Chondrocyte (in vitro differentiated cells): ENCODE results near the gene CAMKMT. TPM values are rescaled to one million over a fixed set of nuclear protein-coding genes. Genes with fewer than 3 reads are reported as not detected.

Source experiments
- DNase-seq: peaks from one replicate; pipeline ENCODE4 v3.0.0; 2021; ENCODE audit warnings: mixed read lengths, low spot score
- H3K27ac Mint-ChIP-seq: one replicate; pipeline ENCODE4 v1.8.0; 2021; ENCODE audit warnings: mild to moderate bottlenecking, moderate library complexity, mixed read lengths; ENCODE audit not compliant: unreplicated experiment
- H3K27me3 Mint-ChIP-seq: 2 replicates; pipeline ENCODE4 v1.8.0; 2021; ENCODE audit warnings: low read depth, mixed read lengths
- H3K36me3 Mint-ChIP-seq: 2 replicates; pipeline ENCODE4 v1.8.0; 2021; ENCODE audit warnings: low read depth, mixed read lengths
- H3K4me1 Mint-ChIP-seq: 2 replicates; pipeline ENCODE4 v1.8.0; 2021; ENCODE audit warnings: low read depth, mild to moderate bottlenecking, mixed read lengths
- H3K4me3 Mint-ChIP-seq: one replicate; pipeline ENCODE4 v1.8.0; 2021; ENCODE audit warnings: mild to moderate bottlenecking, moderate library complexity, mixed read lengths; ENCODE audit not compliant: unreplicated experiment
- H3K9me3 Mint-ChIP-seq: 2 replicates; pipeline ENCODE4 v1.8.0; 2021; ENCODE audit warnings: low read depth, mixed read lengths
- total RNA-seq: library from RNA; stranded (reverse); gene quantifications from 3 replicates; pipeline ENCODE4 v1.2.1, GENCODE V29; 2021
- TF ChIP-seq, protein P1 (sequence below): fragments of 200-600 bp; sonication (generic); IDR thresholded peaks from 2 replicates; pipeline ENCODE4 v1.5.0; 2021; ENCODE audit warnings: antibody characterized with exemption, mild to moderate bottlenecking, moderate library complexity

The CAMKMT gene
- total RNA-seq, 1 donor from 2014 or later = 6.5 TPM

DNA sequence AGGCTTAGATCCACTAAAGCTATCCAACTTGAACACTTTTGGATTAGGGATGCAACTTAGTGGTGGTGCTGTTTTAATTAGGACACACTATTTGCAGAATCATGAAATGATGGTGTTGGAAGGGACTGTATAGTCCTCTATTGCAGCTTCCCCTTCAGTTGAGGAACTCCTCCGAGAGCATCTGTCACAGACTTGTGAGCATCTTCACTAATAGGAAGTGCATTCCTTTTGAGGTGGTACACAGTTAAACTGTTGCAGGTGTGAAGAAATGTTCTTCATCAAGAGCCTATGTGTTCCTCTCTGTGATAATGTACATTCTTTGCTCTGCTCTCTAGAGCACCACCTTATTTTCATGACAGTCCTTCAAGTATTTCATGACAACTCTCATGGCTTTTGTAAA lies 197.4 kb downstream of the CAMKMT start:
- no peaks in the 10 kb centered on the region for H3K27me3 Mint-ChIP-seq
- H3K4me1 Mint-ChIP-seq = no peaks in the 10 kb centered on the region
- H3K4me3 Mint-ChIP-seq = no peak overlapping the region
- H3K36me3 Mint-ChIP-seq = no peaks in the 10 kb centered on the region
- no peak overlapping the region for H3K27ac Mint-ChIP-seq
- TF ChIP-seq, protein P1, sequence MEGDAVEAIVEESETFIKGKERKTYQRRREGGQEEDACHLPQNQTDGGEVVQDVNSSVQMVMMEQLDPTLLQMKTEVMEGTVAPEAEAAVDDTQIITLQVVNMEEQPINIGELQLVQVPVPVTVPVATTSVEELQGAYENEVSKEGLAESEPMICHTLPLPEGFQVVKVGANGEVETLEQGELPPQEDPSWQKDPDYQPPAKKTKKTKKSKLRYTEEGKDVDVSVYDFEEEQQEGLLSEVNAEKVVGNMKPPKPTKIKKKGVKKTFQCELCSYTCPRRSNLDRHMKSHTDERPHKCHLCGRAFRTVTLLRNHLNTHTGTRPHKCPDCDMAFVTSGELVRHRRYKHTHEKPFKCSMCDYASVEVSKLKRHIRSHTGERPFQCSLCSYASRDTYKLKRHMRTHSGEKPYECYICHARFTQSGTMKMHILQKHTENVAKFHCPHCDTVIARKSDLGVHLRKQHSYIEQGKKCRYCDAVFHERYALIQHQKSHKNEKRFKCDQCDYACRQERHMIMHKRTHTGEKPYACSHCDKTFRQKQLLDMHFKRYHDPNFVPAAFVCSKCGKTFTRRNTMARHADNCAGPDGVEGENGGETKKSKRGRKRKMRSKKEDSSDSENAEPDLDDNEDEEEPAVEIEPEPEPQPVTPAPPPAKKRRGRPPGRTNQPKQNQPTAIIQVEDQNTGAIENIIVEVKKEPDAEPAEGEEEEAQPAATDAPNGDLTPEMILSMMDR = no peak
- H3K9me3 Mint-ChIP-seq = no peaks in the 10 kb centered on the region
- no peak for DNase-seq

DNA sequence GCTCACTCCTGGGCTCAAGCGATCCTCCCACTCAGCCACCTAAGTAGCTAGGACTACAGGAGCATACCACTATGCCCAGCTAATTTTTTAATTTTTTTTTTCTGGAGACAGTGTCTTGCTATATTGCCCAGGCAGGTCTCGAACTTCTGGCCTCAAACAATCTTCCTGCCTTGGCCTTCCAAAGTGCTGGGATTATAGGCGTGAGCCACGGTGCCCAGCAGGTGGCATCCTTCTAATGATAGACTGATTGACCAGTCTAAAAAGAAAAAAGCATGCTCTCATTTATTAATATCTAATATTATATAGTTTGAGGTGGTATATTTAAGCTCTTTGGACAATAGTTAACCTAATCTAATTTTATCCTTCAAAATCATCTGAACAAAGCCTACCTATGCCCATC lies 198.6 kb downstream of the CAMKMT start:
- H3K27me3 Mint-ChIP-seq = no peaks in the 10 kb centered on the region
- TF ChIP-seq, protein P1 = peak; percentile 62
- no peak overlapping the region for H3K4me3 Mint-ChIP-seq
- H3K4me1 Mint-ChIP-seq = no peaks in the 10 kb centered on the region
- no peaks in the 10 kb centered on the region for H3K36me3 Mint-ChIP-seq
- no peak for DNase-seq
- no peaks in the 10 kb centered on the region for H3K9me3 Mint-ChIP-seq
- no peak overlapping the region for H3K27ac Mint-ChIP-seq

DNA sequence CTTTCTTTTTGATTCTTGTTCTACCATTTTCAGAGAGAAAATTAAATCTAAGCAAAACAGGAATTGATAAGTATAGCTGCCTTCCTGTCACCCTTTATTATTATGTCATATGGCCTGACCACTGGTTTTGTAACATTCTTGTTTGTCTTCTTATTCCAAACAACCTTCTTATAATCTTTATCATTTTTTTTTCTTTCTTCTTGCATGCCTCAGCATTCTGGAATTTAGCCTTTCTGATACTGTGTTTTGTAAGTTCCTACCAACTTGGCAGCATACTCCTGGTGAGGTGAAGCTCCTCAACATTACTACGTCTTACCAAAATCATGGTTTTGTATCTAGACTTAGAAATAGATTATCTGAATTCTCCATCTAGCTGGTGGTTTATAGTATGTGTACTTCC lies 199.2 kb downstream of the CAMKMT start:
- Mint-ChIP-seq H3K9me3 (no peaks in the 10 kb centered on the region), H3K27me3 (no peaks in the 10 kb centered on the region), H3K27ac (no peak overlapping the region), H3K4me1 (no peaks in the 10 kb centered on the region), H3K36me3 (no peaks in the 10 kb centered on the region), H3K4me3 (no peak overlapping the region)
- no peak for DNase-seq
- TF ChIP-seq, protein P1 = no peak

DNA sequence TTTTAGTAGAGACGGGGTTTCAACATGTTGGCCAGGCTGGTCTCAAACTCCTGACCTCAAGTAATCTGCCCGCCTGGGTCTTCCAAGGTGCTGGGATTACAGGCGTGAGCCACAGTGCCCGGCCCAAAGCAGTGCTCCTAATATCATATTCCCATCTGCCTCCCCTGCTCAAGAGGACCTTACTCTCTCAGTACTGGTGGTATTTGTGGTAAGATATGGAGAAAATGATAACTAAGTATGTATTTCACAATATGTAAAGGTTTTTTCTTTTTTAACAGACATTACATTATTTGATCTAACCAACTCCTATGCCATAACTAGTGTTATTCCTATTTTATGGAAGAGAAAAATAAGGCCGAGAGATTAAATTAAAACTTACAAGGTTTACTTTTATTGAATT lies 201.0 kb downstream of the CAMKMT start:
- no peak overlapping the region for H3K27ac Mint-ChIP-seq
- no peaks in the 10 kb centered on the region for H3K36me3 Mint-ChIP-seq
- no peak for DNase-seq
- no peaks in the 10 kb centered on the region for H3K27me3 Mint-ChIP-seq
- no peak overlapping the region for H3K4me3 Mint-ChIP-seq
- H3K4me1 Mint-ChIP-seq = no peaks in the 10 kb centered on the region
- no peaks in the 10 kb centered on the region for H3K9me3 Mint-ChIP-seq
- TF ChIP-seq, protein P1 = no peak

DNA sequence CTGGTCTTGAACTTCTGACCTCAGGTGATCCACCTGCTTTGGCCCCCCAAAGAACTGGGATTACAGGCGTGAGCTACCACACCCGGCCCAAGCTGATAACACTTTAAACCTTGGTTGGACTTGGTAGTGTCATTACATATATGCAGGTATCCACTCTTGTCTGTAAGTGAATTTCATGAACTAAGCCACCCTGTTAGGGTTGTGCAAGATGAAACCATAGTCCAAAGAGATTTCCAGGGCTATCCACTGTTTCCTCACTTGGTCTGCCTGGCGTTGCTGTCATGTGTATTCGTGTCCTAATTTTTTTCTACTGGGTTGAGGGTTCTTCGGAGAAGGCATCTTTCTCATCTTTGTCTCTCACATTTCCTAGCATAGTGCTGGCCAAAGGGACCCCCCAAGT lies 203.0 kb downstream of the CAMKMT start:
- no peak overlapping the region for H3K4me3 Mint-ChIP-seq
- no peaks in the 10 kb centered on the region for H3K27me3 Mint-ChIP-seq
- H3K27ac Mint-ChIP-seq = no peak overlapping the region
- H3K9me3 Mint-ChIP-seq = no peaks in the 10 kb centered on the region
- TF ChIP-seq, protein P1 = no peak
- H3K4me1 Mint-ChIP-seq = no peaks in the 10 kb centered on the region
- H3K36me3 Mint-ChIP-seq = no peaks in the 10 kb centered on the region
- DNase-seq = no peak
